Measurements from ENCODE around the gene SLC9A7.

SLC9A7 gene

GRCh38 chrX:46716796-46717195 lies 42.1 kb downstream of the SLC9A7 start:
- no CpG with 5 or more reads among the region's 3 CpGs for WGBS (ENCODE audit: extremely low coverage, insufficient coverage, low lambda C conversion rate)
- Histone ChIP-seq H3K79me2 (ENCODE audit: control insufficient read depth, insufficient read depth, low read length) (no peaks in the 10 kb centered on the region), H3K27ac (ENCODE audit: low read depth, low read length) (no peak overlapping the region)

GRCh38 chrX:46715997-46716396 lies 42.9 kb downstream of the SLC9A7 start:
- no peak overlapping the region for H3K27ac ChIP-seq (ENCODE audit: low read depth, low read length)
- H3K4me3 ChIP-seq (ENCODE audit: low read length) = no peak overlapping the region
- no peaks in the 10 kb centered on the region for H3K79me2 ChIP-seq (ENCODE audit: control insufficient read depth, insufficient read depth, low read length)
- DNase-seq = no peak
- no peaks in the 10 kb centered on the region for H3K79me1 ChIP-seq (ENCODE audit: low read length)
- H3K36me3 ChIP-seq (ENCODE audit: control insufficient read depth, insufficient read depth, low read length) = no peaks in the 10 kb centered on the region
- no peak overlapping the region for H3K9ac ChIP-seq (ENCODE audit: low read length)
- no peak overlapping the region for H3K18ac ChIP-seq (ENCODE audit: low read length)
- no peak overlapping the region for H2BK120ac ChIP-seq (ENCODE audit: low read depth, low read length)
- H4K8ac ChIP-seq (ENCODE audit: low read depth, low read length) = no peak overlapping the region
- H2BK15ac ChIP-seq (replicated peaks; ENCODE audit: low read depth) = no peak overlapping the region
- no peak overlapping the region for H3K4ac ChIP-seq (ENCODE audit: low read depth, low read length)
- H3K4me2 ChIP-seq (ENCODE audit: low read length) = no peak overlapping the region
- WGBS (ENCODE audit: extremely low coverage, insufficient coverage, low lambda C conversion rate) = no CpG with 5 or more reads among the region's 1 CpG
- no peaks in the 10 kb centered on the region for H3K27me3 ChIP-seq (ENCODE audit: insufficient read depth, low read length, poor library complexity)
- H3K56ac ChIP-seq (ENCODE audit: low read length) = no peak overlapping the region
- H3K23ac ChIP-seq (ENCODE audit: low read length) = no peak overlapping the region
- no peak overlapping the region for H2AK5ac ChIP-seq (ENCODE audit: low read length)
- no peak overlapping the region for H2BK5ac ChIP-seq (ENCODE audit: low read length)
- H4K5ac ChIP-seq (ENCODE audit: low read length) = no peak overlapping the region
- no peaks in the 10 kb centered on the region for H3K4me1 ChIP-seq (ENCODE audit: control insufficient read depth, low read depth, low read length)

More at GRCh38 chrX:46716796-46717195, 42.1 kb downstream of the SLC9A7 start:
- Histone ChIP-seq H3K4me2 (ENCODE audit: low read length) (no peak overlapping the region), H2AK5ac (ENCODE audit: low read length) (no peak overlapping the region), H3K4ac (ENCODE audit: low read depth, low read length) (no peak overlapping the region), H2BK120ac (ENCODE audit: low read depth, low read length) (no peak overlapping the region), H3K56ac (ENCODE audit: low read length) (no peak overlapping the region), H4K5ac (ENCODE audit: low read length) (no peak overlapping the region), H3K4me3 (ENCODE audit: low read length) (no peak overlapping the region), H4K8ac (ENCODE audit: low read depth, low read length) (no peak overlapping the region), H3K79me1 (ENCODE audit: low read length) (no peaks in the 10 kb centered on the region), H3K18ac (ENCODE audit: low read length) (no peak overlapping the region), H2BK5ac (ENCODE audit: low read length) (no peak overlapping the region), H3K36me3 (ENCODE audit: control insufficient read depth, insufficient read depth, low read length) (no peaks in the 10 kb centered on the region), H3K4me1 (ENCODE audit: control insufficient read depth, low read depth, low read length) (no peaks in the 10 kb centered on the region), H3K27me3 (ENCODE audit: insufficient read depth, low read length, poor library complexity) (no peaks in the 10 kb centered on the region), H3K9ac (ENCODE audit: low read length) (no peak overlapping the region), H2BK15ac (replicated peaks; ENCODE audit: low read depth) (no peak overlapping the region), H3K23ac (ENCODE audit: low read length) (no peak overlapping the region)
- no peak for DNase-seq

GRCh38 chrX:46715530-46715929 lies 43.4 kb downstream of the SLC9A7 start:
- Histone ChIP-seq H3K4me3 (ENCODE audit: low read length) (no peak overlapping the region), H3K18ac (ENCODE audit: low read length) (no peak overlapping the region), H2BK120ac (ENCODE audit: low read depth, low read length) (no peak overlapping the region), H3K9ac (ENCODE audit: low read length) (no peak overlapping the region), H2AK5ac (ENCODE audit: low read length) (no peak overlapping the region), H2BK5ac (ENCODE audit: low read length) (no peak overlapping the region), H3K27me3 (ENCODE audit: insufficient read depth, low read length, poor library complexity) (no peaks in the 10 kb centered on the region), H3K4me2 (ENCODE audit: low read length) (no peak overlapping the region), H4K8ac (ENCODE audit: low read depth, low read length) (no peak overlapping the region), H3K27ac (ENCODE audit: low read depth, low read length) (no peak overlapping the region), H3K79me2 (ENCODE audit: control insufficient read depth, insufficient read depth, low read length) (no peaks in the 10 kb centered on the region), H3K56ac (ENCODE audit: low read length) (no peak overlapping the region), H3K79me1 (ENCODE audit: low read length) (no peaks in the 10 kb centered on the region), H4K5ac (ENCODE audit: low read length) (no peak overlapping the region), H3K36me3 (ENCODE audit: control insufficient read depth, insufficient read depth, low read length) (no peaks in the 10 kb centered on the region), H3K23ac (ENCODE audit: low read length) (no peak overlapping the region), H3K4me1 (ENCODE audit: control insufficient read depth, low read depth, low read length) (no peaks in the 10 kb centered on the region), H2BK15ac (replicated peaks; ENCODE audit: low read depth) (no peak overlapping the region), H3K4ac (ENCODE audit: low read depth, low read length) (no peak overlapping the region)
- no CpG with 5 or more reads among the region's 5 CpGs for WGBS (ENCODE audit: extremely low coverage, insufficient coverage, low lambda C conversion rate)
- DNase-seq = no peak

- Histone ChIP-seq H3K27ac (ENCODE audit: low read depth, low read length) (no peak overlapping the region), H3K9ac (ENCODE audit: low read length) (no peak overlapping the region)
- WGBS (ENCODE audit: extremely low coverage, insufficient coverage, low lambda C conversion rate) = no CpG with 5 or more reads among the region's 5 CpGs
These were observed 45.0 kb downstream of the SLC9A7 start for GRCh38 chrX:46713672-46714490.

DNA sequence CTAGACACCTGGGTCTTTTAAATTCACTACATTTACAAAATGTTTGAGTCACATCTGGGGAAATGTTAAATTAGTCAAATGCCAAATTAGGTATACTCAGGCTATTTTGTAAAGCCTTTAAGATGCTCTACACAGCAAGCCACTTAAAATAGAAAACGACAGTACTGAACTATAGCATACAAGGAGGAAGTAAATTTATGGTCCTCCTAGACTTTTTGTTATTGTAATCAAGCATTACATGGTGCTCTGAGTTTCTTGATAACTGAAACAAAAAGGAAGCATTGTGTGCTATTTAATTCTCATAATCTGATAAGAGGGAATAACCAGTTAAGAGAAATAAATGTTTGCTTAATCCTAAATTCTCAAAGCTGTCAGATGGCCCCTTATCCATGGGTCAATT lies 46.2 kb downstream of the SLC9A7 start:
- Histone ChIP-seq H3K4me1 (ENCODE audit: control insufficient read depth, low read depth, low read length) (no peaks in the 10 kb centered on the region), H3K18ac (ENCODE audit: low read length) (no peak overlapping the region), H3K79me1 (ENCODE audit: low read length) (no peaks in the 10 kb centered on the region)

More at GRCh38 chrX:46713672-46714490, 45.0 kb downstream of the SLC9A7 start:
- no peak overlapping the region for H4K8ac ChIP-seq (ENCODE audit: low read depth, low read length)
- H3K36me3 ChIP-seq (ENCODE audit: control insufficient read depth, insufficient read depth, low read length) = no peaks in the 10 kb centered on the region
- no peak for DNase-seq
- no peak overlapping the region for H3K18ac ChIP-seq (ENCODE audit: low read length)
- H3K4me2 ChIP-seq (ENCODE audit: low read length) = no peak overlapping the region
- H3K4ac ChIP-seq (ENCODE audit: low read depth, low read length) = no peak overlapping the region
- no peak overlapping the region for H4K5ac ChIP-seq (ENCODE audit: low read length)
- no peaks in the 10 kb centered on the region for H3K79me1 ChIP-seq (ENCODE audit: low read length)
- no peak overlapping the region for H2BK15ac ChIP-seq (replicated peaks; ENCODE audit: low read depth)
- no peaks in the 10 kb centered on the region for H3K27me3 ChIP-seq (ENCODE audit: insufficient read depth, low read length, poor library complexity)
- no peaks in the 10 kb centered on the region for H3K4me1 ChIP-seq (ENCODE audit: control insufficient read depth, low read depth, low read length)
- no peak overlapping the region for H3K4me3 ChIP-seq (ENCODE audit: low read length)
- no peak overlapping the region for H2AK5ac ChIP-seq (ENCODE audit: low read length)
- no peak overlapping the region for H3K23ac ChIP-seq (ENCODE audit: low read length)
- no peak overlapping the region for H3K56ac ChIP-seq (ENCODE audit: low read length)
- no peak overlapping the region for H2BK5ac ChIP-seq (ENCODE audit: low read length)
- H2BK120ac ChIP-seq (ENCODE audit: low read depth, low read length) = no peak overlapping the region
- H3K79me2 ChIP-seq (ENCODE audit: control insufficient read depth, insufficient read depth, low read length) = no peaks in the 10 kb centered on the region

More for the DNA sequence above, 46.2 kb downstream of the SLC9A7 start:
- H2BK120ac ChIP-seq (ENCODE audit: low read depth, low read length) = no peak overlapping the region
- no peaks in the 10 kb centered on the region for H3K79me2 ChIP-seq (ENCODE audit: control insufficient read depth, insufficient read depth, low read length)
- H2AK5ac ChIP-seq (ENCODE audit: low read length) = no peak overlapping the region
- no peak for DNase-seq
- no peak overlapping the region for H3K23ac ChIP-seq (ENCODE audit: low read length)
- H3K27me3 ChIP-seq (ENCODE audit: insufficient read depth, low read length, poor library complexity) = no peaks in the 10 kb centered on the region
- H2BK5ac ChIP-seq (ENCODE audit: low read length) = no peak overlapping the region
- H3K4me3 ChIP-seq (ENCODE audit: low read length) = no peak overlapping the region
- no peak overlapping the region for H3K4me2 ChIP-seq (ENCODE audit: low read length)
- H3K27ac ChIP-seq (ENCODE audit: low read depth, low read length) = no peak overlapping the region
- no peaks in the 10 kb centered on the region for H3K36me3 ChIP-seq (ENCODE audit: control insufficient read depth, insufficient read depth, low read length)
- no peak overlapping the region for H3K4ac ChIP-seq (ENCODE audit: low read depth, low read length)
- no peak overlapping the region for H4K8ac ChIP-seq (ENCODE audit: low read depth, low read length)
- H3K56ac ChIP-seq (ENCODE audit: low read length) = no peak overlapping the region
- H2BK15ac ChIP-seq (replicated peaks; ENCODE audit: low read depth) = no peak overlapping the region
- no peak overlapping the region for H3K9ac ChIP-seq (ENCODE audit: low read length)
- WGBS (ENCODE audit: extremely low coverage, insufficient coverage, low lambda C conversion rate) = no CpG with 5 or more reads among the region's 1 CpG
- no peak overlapping the region for H4K5ac ChIP-seq (ENCODE audit: low read length)
